ENCODE measurements around the gene KRTAP10-11.

KRTAP10-11 gene

GRCh38 chr21:44692798-44693512 lies 46.7 kb downstream of the KRTAP10-11 start:
- no peak overlapping the region for H3K4me3 ChIP-seq (ENCODE audit: low read length)
- no peak for TF ChIP-seq CTCF (IDR thresholded peaks at IDR 0.05; ENCODE audit: low read depth, low read length, poor library complexity, severe bottlenecking)
- TF ChIP-seq EZH2phosphoT487 (IDR thresholded peaks at IDR 0.05; ENCODE audit: borderline replicate concordance, low read length), result no peak
- no peaks in the 10 kb centered on the region for H3K4me1 ChIP-seq (ENCODE audit: control insufficient read depth, low read length)
- H3K27ac ChIP-seq (ENCODE audit: low read depth, low read length), result no peak overlapping the region
- no peaks in the 10 kb centered on the region for H3K36me3 ChIP-seq (ENCODE audit: control insufficient read depth, low read length)
- H3K4me2 ChIP-seq (ENCODE audit: low read length), result no peak overlapping the region
- no peaks in the 10 kb centered on the region for H3F3A ChIP-seq (ENCODE audit: control insufficient read depth, insufficient read depth)
- no peaks in the 10 kb centered on the region for H3K79me2 ChIP-seq (ENCODE audit: control insufficient read depth, low read length)
- H3K9me3 ChIP-seq (ENCODE audit: control insufficient read depth, insufficient read depth, low read length), result peaks cover 4% of the 10 kb centered on the region; the same call in 1 of the 2 replicates
- H3K9me2 ChIP-seq (replicated peaks; ENCODE audit: control insufficient read depth, low read length), result no peaks in the 10 kb centered on the region
- H3K27me3 ChIP-seq (ENCODE audit: control insufficient read depth, low read length), result no peaks in the 10 kb centered on the region
- no peaks in the 10 kb centered on the region for H4K20me1 ChIP-seq (ENCODE audit: control insufficient read depth, insufficient read depth, low read depth, low read length)

GRCh38 chr21:44694776-44695175 lies 48.6 kb downstream of the KRTAP10-11 start:
- H3K36me3 ChIP-seq (ENCODE audit: control insufficient read depth, low read length), result no peaks in the 10 kb centered on the region
- no peaks in the 10 kb centered on the region for H4K20me1 ChIP-seq (ENCODE audit: control insufficient read depth, insufficient read depth, low read depth, low read length)
- no peaks in the 10 kb centered on the region for H3K9me2 ChIP-seq (replicated peaks; ENCODE audit: control insufficient read depth, low read length)
- peaks cover 4% of the 10 kb centered on the region; the same call in 1 of the 2 replicates for H3K9me3 ChIP-seq (ENCODE audit: control insufficient read depth, insufficient read depth, low read length)
- H3F3A ChIP-seq (ENCODE audit: control insufficient read depth, insufficient read depth), result no peaks in the 10 kb centered on the region
- no peak overlapping the region for H3K4me3 ChIP-seq (ENCODE audit: low read length)
- H3K4me1 ChIP-seq (ENCODE audit: control insufficient read depth, low read length), result no peaks in the 10 kb centered on the region
- H3K79me2 ChIP-seq (ENCODE audit: control insufficient read depth, low read length), result no peaks in the 10 kb centered on the region
- H3K27ac ChIP-seq (ENCODE audit: low read depth, low read length), result no peak overlapping the region
- H3K4me2 ChIP-seq (ENCODE audit: low read length), result no peak overlapping the region
- H3K27me3 ChIP-seq (ENCODE audit: control insufficient read depth, low read length), result peaks cover 2% of the 10 kb centered on the region; the same call in 1 of the 2 replicates
- TF ChIP-seq EZH2phosphoT487 (IDR thresholded peaks at IDR 0.05; ENCODE audit: borderline replicate concordance, low read length) (no peak), CTCF (IDR thresholded peaks at IDR 0.05; ENCODE audit: low read depth, low read length, poor library complexity, severe bottlenecking) (no peak)

DNA sequence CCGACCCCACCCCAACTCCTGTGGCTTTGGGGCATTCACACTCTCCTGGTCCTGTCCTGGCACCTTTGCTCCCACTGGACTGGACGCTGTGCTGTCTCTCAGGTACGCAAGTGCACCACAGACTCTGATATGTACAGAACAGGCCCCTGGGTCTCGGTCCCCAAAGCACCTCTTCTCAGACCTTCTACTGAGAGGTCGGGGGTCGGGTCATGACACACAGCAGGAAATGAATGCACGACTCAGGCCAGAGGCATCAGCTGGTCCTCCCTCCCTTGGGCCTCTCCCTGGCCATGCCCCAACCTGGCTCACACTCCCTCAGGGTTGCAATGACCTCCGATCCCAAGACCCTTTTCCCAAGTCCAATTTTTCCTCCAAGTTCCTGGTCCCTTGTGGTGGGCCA lies 49.0 kb downstream of the KRTAP10-11 start:
- H3K79me2 ChIP-seq (ENCODE audit: control insufficient read depth, low read length), result no peaks in the 10 kb centered on the region
- H3K4me2 ChIP-seq (ENCODE audit: low read length), result no peak overlapping the region
- TF ChIP-seq EZH2phosphoT487 (IDR thresholded peaks at IDR 0.05; ENCODE audit: borderline replicate concordance, low read length) (no peak), CTCF (IDR thresholded peaks at IDR 0.05; ENCODE audit: low read depth, low read length, poor library complexity, severe bottlenecking) (no peak)
- H3K27me3 ChIP-seq (ENCODE audit: control insufficient read depth, low read length), result peaks cover 5% of the 10 kb centered on the region; the same call in 1 of the 2 replicates
- no peak overlapping the region for H3K27ac ChIP-seq (ENCODE audit: low read depth, low read length)
- H3K4me1 ChIP-seq (ENCODE audit: control insufficient read depth, low read length), result no peaks in the 10 kb centered on the region
- H4K20me1 ChIP-seq (ENCODE audit: control insufficient read depth, insufficient read depth, low read depth, low read length), result no peaks in the 10 kb centered on the region
- H3F3A ChIP-seq (ENCODE audit: control insufficient read depth, insufficient read depth), result no peaks in the 10 kb centered on the region
- peaks cover 4% of the 10 kb centered on the region; the same call in 1 of the 2 replicates for H3K9me3 ChIP-seq (ENCODE audit: control insufficient read depth, insufficient read depth, low read length)
- no peak overlapping the region for H3K4me3 ChIP-seq (ENCODE audit: low read length)
- no peaks in the 10 kb centered on the region for H3K36me3 ChIP-seq (ENCODE audit: control insufficient read depth, low read length)
- no peaks in the 10 kb centered on the region for H3K9me2 ChIP-seq (replicated peaks; ENCODE audit: control insufficient read depth, low read length)
